Mucosa of gallbladder (tissue), 1 donor: ENCODE data around the gene PTPRD. TPM values are rescaled to one million over a fixed set of nuclear protein-coding genes. Genes with fewer than 3 reads are reported as not detected.
"Not testable (repeated sequence)": the region's sequence is repeated elsewhere in the genome, so short reads cannot be mapped to it uniquely, and the experiment has no call there.

Experiments
- DNase-seq: peaks from one replicate; pipeline ENCODE4 v3.0.0-alpha.2; 2020; ENCODE audit warnings: low spot score
- total RNA-seq: library from RNA; stranded (reverse); gene quantifications from one replicate; pipeline ENCODE4 v1.2.1, GENCODE V29; 2021
- donor health status: DM: no; HTN: no; CAD: no.

The PTPRD gene
- total RNA-seq, 1 donor from 2014 or later, result 35.9 TPM

- no peak for DNase-seq
These were observed 133.6 kb downstream of the PTPRD start for GRCh38 chr9:10479172-10479571.

GRCh38 chr9:10449201-10449617 is 163.6 kb downstream of the PTPRD start:
- DNase-seq, result not testable (repeated sequence)

GRCh38 chr9:10447036-10447435 is 165.8 kb downstream of the PTPRD start:
- no peak for DNase-seq

GRCh38 chr9:10443868-10444204 is 169.0 kb downstream of the PTPRD start:
- DNase-seq, result no peak

GRCh38 chr9:10443181-10443867 is 169.5 kb downstream of the PTPRD start:
- DNase-seq, result no peak

GRCh38 chr9:10438955-10439354 is 173.8 kb downstream of the PTPRD start:
- DNase-seq, result no peak

- no peak for DNase-seq
These were observed 176.0 kb downstream of the PTPRD start for GRCh38 chr9:10436756-10437155.

GRCh38 chr9:10434412-10434811 is 178.4 kb downstream of the PTPRD start:
- no peak for DNase-seq

- no peak for DNase-seq
These were observed 201.5 kb downstream of the PTPRD start for GRCh38 chr9:10411272-10411671.

GRCh38 chr9:10403283-10403682 is 209.5 kb downstream of the PTPRD start:
- no peak for DNase-seq

- no peak for DNase-seq
These were observed 216.2 kb downstream of the PTPRD start for GRCh38 chr9:10396615-10397014.

- no peak for DNase-seq
These were observed 225.5 kb downstream of the PTPRD start for GRCh38 chr9:10387282-10387681.

- no peak for DNase-seq
These were observed 241.0 kb downstream of the PTPRD start for GRCh38 chr9:10371824-10372223.

- no peak for DNase-seq
These were observed 246.5 kb downstream of the PTPRD start for GRCh38 chr9:10366171-10366779.

GRCh38 chr9:10354591-10354990 is 258.2 kb downstream of the PTPRD start:
- no peak for DNase-seq

GRCh38 chr9:10345621-10346020 is 267.2 kb downstream of the PTPRD start:
- DNase-seq, result not testable (repeated sequence)

- no peak for DNase-seq
These were observed 271.7 kb downstream of the PTPRD start for GRCh38 chr9:10341057-10341456.

GRCh38 chr9:10339152-10339551 is 273.6 kb downstream of the PTPRD start:
- no peak for DNase-seq

- DNase-seq, result no peak
These were observed 281.6 kb downstream of the PTPRD start for GRCh38 chr9:10331157-10331556.

GRCh38 chr9:10282084-10282483 is 330.7 kb downstream of the PTPRD start:
- no peak for DNase-seq

- DNase-seq, result no peak
These were observed 337.8 kb downstream of the PTPRD start for GRCh38 chr9:10274988-10275387.

- no peak for DNase-seq
These were observed 338.6 kb downstream of the PTPRD start for GRCh38 chr9:10274175-10274574.

GRCh38 chr9:10272830-10273229 is 340.0 kb downstream of the PTPRD start:
- DNase-seq, result no peak
